ENCODE data around the gene TAF11L11. TPM values are rescaled to one million over a fixed set of nuclear protein-coding genes. Genes with fewer than 3 reads are reported as not detected.
"Not testable (repeated sequence)": the region's sequence is repeated elsewhere in the genome, so short reads cannot be mapped to it uniquely, and the experiment has no call there.

Gene TAF11L11
- total RNA-seq, 1 donor from 2014 or later: not detected

DNA sequence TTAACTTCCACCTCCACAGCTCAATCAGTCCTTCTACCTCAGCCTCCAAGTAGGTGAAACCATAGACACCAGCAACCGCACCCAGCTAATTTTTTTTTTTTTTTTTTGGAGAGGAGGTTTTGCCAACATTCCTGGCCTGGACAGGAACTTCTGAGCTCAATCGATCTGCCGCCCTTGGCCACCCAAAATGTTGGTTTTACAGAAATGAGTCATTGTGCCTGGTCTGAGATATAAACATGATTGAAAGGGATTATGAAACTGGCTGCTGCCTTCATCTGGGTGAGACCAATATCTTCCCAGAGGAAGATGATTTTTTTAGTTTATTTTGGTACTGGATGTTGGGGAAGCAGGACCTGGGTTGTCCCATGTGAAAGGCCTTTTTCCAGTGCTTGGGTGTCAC, 15.4 kb downstream of the TAF11L11 start:
- Histone ChIP-seq H3K4me3 (no peak overlapping the region), H3K27ac (no peak overlapping the region), H3K4me1 (no peaks in the 10 kb centered on the region), H3K36me3 (no peaks in the 10 kb centered on the region), H3K27me3 (no peaks in the 10 kb centered on the region), H3K9me3 (no peaks in the 10 kb centered on the region)
- TF ChIP-seq POLR2AphosphoS5 (IDR thresholded peaks at IDR 0.05; ENCODE audit: insufficient read depth in 1 of 2, low read depth in 1 of 2) (no peak), POLR2A (IDR thresholded peaks at IDR 0.05) (no peak)
- intact Hi-C loops (cut with DNase I): no loop called here
- DNase-seq (ENCODE audit: extremely low spot score in 2 of 2): no peak

DNA sequence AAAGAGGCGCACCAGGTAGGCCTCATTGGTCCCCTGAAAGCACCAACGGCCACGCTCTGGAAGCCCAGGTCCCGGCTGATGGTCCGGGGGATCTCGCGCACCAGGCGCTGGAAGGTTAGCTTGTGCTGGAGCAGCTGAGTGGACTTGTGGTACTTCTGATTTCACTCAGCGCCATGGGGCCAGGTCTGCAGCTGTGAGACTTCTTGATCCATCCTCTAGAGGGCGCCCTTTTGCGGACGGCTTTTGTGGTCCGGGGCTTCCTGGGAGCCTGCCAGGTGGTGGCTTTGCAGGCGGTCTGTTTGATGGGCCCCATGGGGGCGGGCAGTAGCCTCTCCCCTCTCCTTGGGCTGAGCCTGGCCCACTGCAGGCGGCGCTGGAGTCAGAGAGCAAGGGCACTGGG, 16.6 kb downstream of the TAF11L11 start:
- no peaks in the 10 kb centered on the region for H3K36me3 ChIP-seq
- no peaks in the 10 kb centered on the region for H3K9me3 ChIP-seq
- no peak overlapping the region for H3K4me3 ChIP-seq
- intact Hi-C loops (cut with DNase I): no loop called here
- H3K4me1 ChIP-seq: no peaks in the 10 kb centered on the region
- no peaks in the 10 kb centered on the region for H3K27me3 ChIP-seq
- TF ChIP-seq POLR2A (IDR thresholded peaks at IDR 0.05): no peak
- TF ChIP-seq, protein P1, sequence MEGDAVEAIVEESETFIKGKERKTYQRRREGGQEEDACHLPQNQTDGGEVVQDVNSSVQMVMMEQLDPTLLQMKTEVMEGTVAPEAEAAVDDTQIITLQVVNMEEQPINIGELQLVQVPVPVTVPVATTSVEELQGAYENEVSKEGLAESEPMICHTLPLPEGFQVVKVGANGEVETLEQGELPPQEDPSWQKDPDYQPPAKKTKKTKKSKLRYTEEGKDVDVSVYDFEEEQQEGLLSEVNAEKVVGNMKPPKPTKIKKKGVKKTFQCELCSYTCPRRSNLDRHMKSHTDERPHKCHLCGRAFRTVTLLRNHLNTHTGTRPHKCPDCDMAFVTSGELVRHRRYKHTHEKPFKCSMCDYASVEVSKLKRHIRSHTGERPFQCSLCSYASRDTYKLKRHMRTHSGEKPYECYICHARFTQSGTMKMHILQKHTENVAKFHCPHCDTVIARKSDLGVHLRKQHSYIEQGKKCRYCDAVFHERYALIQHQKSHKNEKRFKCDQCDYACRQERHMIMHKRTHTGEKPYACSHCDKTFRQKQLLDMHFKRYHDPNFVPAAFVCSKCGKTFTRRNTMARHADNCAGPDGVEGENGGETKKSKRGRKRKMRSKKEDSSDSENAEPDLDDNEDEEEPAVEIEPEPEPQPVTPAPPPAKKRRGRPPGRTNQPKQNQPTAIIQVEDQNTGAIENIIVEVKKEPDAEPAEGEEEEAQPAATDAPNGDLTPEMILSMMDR (IDR thresholded peaks at IDR 0.05): no peak
- no peak for TF ChIP-seq POLR2AphosphoS5 (IDR thresholded peaks at IDR 0.05; ENCODE audit: insufficient read depth in 1 of 2, low read depth in 1 of 2)
- no peak overlapping the region for H3K27ac ChIP-seq
- no peak for DNase-seq (ENCODE audit: extremely low spot score in 2 of 2)

DNA sequence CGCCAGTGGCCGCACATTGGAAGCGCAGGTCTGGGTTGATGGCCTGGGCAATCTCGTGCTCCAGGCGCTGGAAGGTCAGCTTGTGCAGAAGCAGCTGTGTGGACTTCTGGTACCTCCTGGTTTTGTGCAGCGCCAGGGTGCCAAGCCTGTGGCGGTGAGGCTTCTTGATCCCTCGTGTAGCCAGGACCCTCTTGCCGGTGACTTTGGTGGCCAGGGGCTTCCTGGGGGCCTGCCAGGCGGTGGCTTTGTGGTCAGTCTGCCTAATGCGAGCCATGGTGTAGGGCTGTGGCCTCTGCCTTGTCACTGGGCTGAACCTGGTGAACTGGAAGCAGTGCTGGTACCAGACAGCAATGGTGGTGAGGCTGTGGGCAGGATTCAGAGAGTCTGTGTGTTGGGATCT, 21.7 kb downstream of the TAF11L11 start:
- H3K27ac ChIP-seq: no peak overlapping the region
- H3K27me3 ChIP-seq: no peaks in the 10 kb centered on the region
- intact Hi-C loops (cut with DNase I): no loop called here
- no peaks in the 10 kb centered on the region for H3K9me3 ChIP-seq
- no peaks in the 10 kb centered on the region for H3K36me3 ChIP-seq
- TF ChIP-seq POLR2A (IDR thresholded peaks at IDR 0.05) (no peak), POLR2AphosphoS5 (IDR thresholded peaks at IDR 0.05; ENCODE audit: insufficient read depth in 1 of 2, low read depth in 1 of 2) (no peak)
- TF ChIP-seq, protein P1 (IDR thresholded peaks at IDR 0.05): no peak
- H3K4me1 ChIP-seq: no peaks in the 10 kb centered on the region
- DNase-seq (ENCODE audit: extremely low spot score in 2 of 2): no peak
- H3K4me3 ChIP-seq: no peak overlapping the region

DNA sequence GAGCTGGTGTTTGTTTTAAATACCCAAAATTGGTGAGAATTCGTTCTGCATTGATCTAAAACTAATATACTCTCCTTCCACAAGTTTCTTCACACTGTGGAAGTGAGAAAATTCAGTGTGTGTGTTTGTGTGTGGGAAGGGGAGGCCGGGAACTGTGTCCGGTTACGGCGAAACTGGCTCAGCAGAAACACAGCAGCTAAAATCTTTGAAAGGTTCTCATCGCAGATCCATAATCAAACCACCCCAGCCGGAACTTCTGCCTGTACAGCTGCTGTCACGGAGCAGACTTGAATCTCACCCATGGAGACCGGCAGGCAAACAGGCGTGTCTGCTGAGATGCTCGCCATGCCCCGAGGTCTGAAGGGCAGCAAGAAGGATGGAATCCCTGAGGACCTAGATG, 27.8 kb downstream of the TAF11L11 start, which contains the start of gene TAF11L13:
TSS of gene TAF11L13 (plus strand) at position 301 of the 400 bp plus-strand sequence.
- intact Hi-C loops (cut with DNase I); DNase-seq (ENCODE audit: extremely low spot score in 2 of 2); H3K27me3 ChIP-seq; H3K27ac ChIP-seq; H3K36me3 ChIP-seq; H3K9me3 ChIP-seq; H3K4me1 ChIP-seq; H3K4me3 ChIP-seq: not testable (repeated sequence)

DNA sequence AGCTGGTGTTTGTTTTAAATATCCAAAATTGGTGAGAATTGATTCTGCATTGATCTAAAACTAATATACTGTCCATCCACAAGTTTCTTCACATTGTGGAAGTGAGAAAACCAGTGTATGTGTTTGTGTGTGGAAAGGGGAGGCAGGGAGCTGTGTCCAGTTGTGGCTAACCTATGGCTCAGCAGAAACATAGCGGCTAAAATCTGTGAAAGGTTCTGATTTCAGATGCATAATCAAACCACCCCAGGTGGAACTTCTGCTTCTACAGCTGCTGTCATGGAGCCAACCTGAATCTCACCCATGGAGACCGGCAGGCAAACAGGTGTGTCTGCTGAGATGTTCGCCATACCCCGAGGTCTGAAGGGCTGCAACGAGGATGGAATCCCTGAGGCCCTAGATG, 30.2 kb downstream of the TAF11L11 start, which contains the start of gene TAF11L14:
TSS of gene TAF11L14 (plus strand) at position 301 of the 400 bp plus-strand sequence.
- DNase-seq (ENCODE audit: extremely low spot score in 2 of 2): no peak
- no peaks in the 10 kb centered on the region for H3K4me1 ChIP-seq
- TF ChIP-seq POLR2A (IDR thresholded peaks at IDR 0.05) (no peak), POLR2AphosphoS5 (IDR thresholded peaks at IDR 0.05; ENCODE audit: insufficient read depth in 1 of 2, low read depth in 1 of 2) (no peak)
- TF ChIP-seq, protein P1 (IDR thresholded peaks at IDR 0.05): no peak
- H3K36me3 ChIP-seq: no peaks in the 10 kb centered on the region
- no peaks in the 10 kb centered on the region for H3K27me3 ChIP-seq
- no peak within 1 kb of the TSS for H3K4me3 ChIP-seq
- no peaks in the 10 kb centered on the region for H3K9me3 ChIP-seq
- intact Hi-C loops (cut with DNase I): no loop called here
- no peak within 1 kb of the TSS for H3K27ac ChIP-seq

DNA sequence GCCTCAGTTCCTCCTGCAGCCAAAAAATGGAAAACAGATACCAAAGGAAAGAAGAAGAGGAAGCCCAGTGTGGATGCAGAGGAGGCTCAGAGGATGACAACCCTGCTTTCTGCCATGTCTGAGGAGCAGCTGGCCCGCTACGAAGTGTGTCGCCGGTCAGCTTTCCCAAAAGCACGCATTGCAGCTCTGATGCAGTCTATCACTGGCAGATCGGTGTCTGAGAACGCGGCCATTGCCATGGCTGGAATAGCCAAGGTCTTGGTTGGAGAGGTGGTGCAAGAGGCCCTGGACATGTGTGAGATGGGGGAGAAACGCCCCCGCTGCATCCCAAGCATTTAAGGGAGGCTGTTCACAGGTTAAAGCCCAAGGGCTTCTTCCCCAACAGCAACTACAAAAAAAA, 45.2 kb downstream of the TAF11L11 start:
- intact Hi-C loops (cut with DNase I); H3K36me3 ChIP-seq: not testable (repeated sequence)

DNA sequence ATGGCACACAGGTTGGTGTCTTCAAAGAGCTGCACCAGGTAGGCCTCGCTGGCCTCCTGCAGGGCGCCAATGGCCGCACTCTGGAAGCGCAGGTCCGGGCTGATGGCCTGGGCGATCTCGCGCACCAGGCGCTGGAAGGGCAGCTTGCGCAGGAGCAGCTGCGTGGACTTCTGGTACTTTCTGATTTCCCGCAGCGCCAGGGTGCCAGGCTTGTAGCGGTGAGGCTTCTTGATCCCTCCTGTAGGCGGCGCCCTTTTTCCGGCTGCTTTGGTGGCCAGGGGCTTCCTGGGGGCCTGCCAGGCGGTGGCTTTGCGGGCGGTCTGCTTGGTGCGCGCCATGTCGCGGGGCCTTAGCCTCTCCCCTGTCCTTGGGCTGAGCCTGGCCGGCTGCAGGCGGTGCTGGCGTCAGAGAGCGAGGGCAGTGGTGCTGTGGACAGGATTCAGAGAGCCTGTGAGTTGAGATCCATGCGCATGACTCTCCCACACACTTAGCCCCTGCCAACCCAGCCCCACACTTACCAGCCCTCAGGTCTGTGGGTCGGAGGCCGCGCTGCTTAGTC, 51.3 kb downstream of the TAF11L11 start:
- H3K36me3 ChIP-seq; H3K4me1 ChIP-seq; H3K27me3 ChIP-seq; intact Hi-C loops (cut with DNase I); H3K27ac ChIP-seq; H3K9me3 ChIP-seq; H3K4me3 ChIP-seq; DNase-seq (ENCODE audit: extremely low spot score in 2 of 2): not testable (repeated sequence)

More for the DNA sequence above, 45.2 kb downstream of the TAF11L11 start:
- not testable (repeated sequence) for DNase-seq (ENCODE audit: extremely low spot score in 2 of 2); H3K27me3 ChIP-seq; H3K4me1 ChIP-seq; H3K4me3 ChIP-seq; H3K9me3 ChIP-seq; H3K27ac ChIP-seq

Small RNA genes within 50 kb of the gene (small RNA-seq; reads per million reads assigned to genes)
- not detected for gene AC233724.1
- not detected for gene AC233724.2
- gene AC233724.3: not detected
- not detected for gene AC233724.4
- not detected for gene AC233724.6
- not detected for gene AC233724.7

Other genes with a start within 250 kb of the TAF11L11 start
- gene TAF11L2, start 106.0 kb upstream of the TAF11L11 start, total RNA-seq: not detected
- not detected for gene TAF11L3, start 85.8 kb upstream of the TAF11L11 start, total RNA-seq
- not detected for gene TAF11L4, start 82.4 kb upstream of the TAF11L11 start, total RNA-seq
- not detected for gene TAF11L5, start 78.9 kb upstream of the TAF11L11 start, total RNA-seq
- not detected for gene TAF11L6, start 75.5 kb upstream of the TAF11L11 start, total RNA-seq
- not detected for gene TAF11L7, start 18.4 kb upstream of the TAF11L11 start, total RNA-seq
- gene TAF11L8, start 13.2 kb upstream of the TAF11L11 start, total RNA-seq: not detected
- not detected for gene TAF11L9, start 9.8 kb upstream of the TAF11L11 start, total RNA-seq
- not detected for gene TAF11L10, start 6.4 kb upstream of the TAF11L11 start, total RNA-seq
- not detected for gene TAF11L12, start 6.2 kb downstream of the TAF11L11 start, total RNA-seq
- gene TAF11L13, start 27.9 kb downstream of the TAF11L11 start, total RNA-seq: not detected
- not detected for gene TAF11L14, start 30.3 kb downstream of the TAF11L11 start, total RNA-seq

Data from vagina (tissue), 2 donors.